ENCODE results near the gene SORL1.
"Not testable (repeated sequence)": the region's sequence is repeated elsewhere in the genome, so short reads cannot be mapped to it uniquely, and the experiment has no call there.

SORL1 gene

GRCh38 chr11:121563900-121564822 lies 112.0 kb downstream of the SORL1 start:
- DNase-seq (ENCODE audit: low spot score): no peak

- no peak for DNase-seq (ENCODE audit: low spot score)
Measured at GRCh38 chr11:121564948-121565684, 113.0 kb downstream of the SORL1 start.

GRCh38 chr11:121566279-121567168 lies 114.4 kb downstream of the SORL1 start:
- DNase-seq (ENCODE audit: low spot score): no peak

- DNase-seq (ENCODE audit: low spot score): no peak
Measured at GRCh38 chr11:121567995-121568394, 115.9 kb downstream of the SORL1 start.

GRCh38 chr11:121569332-121570299 lies 117.5 kb downstream of the SORL1 start:
- not testable (repeated sequence) for DNase-seq (ENCODE audit: low spot score)

GRCh38 chr11:121570453-121570852 lies 118.3 kb downstream of the SORL1 start:
- no peak for DNase-seq (ENCODE audit: low spot score)

- DNase-seq (ENCODE audit: low spot score): no peak
Measured at GRCh38 chr11:121571506-121571905, 119.4 kb downstream of the SORL1 start.

GRCh38 chr11:121572571-121573059 lies 120.5 kb downstream of the SORL1 start:
- DNase-seq (ENCODE audit: low spot score): no peak

GRCh38 chr11:121574801-121575200 lies 122.7 kb downstream of the SORL1 start:
- no peak for DNase-seq (ENCODE audit: low spot score)

- no peak for DNase-seq (ENCODE audit: low spot score)
Measured at GRCh38 chr11:121575250-121575962, 123.3 kb downstream of the SORL1 start.

GRCh38 chr11:121575963-121576290 lies 123.8 kb downstream of the SORL1 start:
- DNase-seq (ENCODE audit: low spot score): no peak

- no peak for DNase-seq (ENCODE audit: low spot score)
Measured at GRCh38 chr11:121576531-121576930, 124.4 kb downstream of the SORL1 start.

- no peak for DNase-seq (ENCODE audit: low spot score)
Measured at GRCh38 chr11:121577106-121577848, 125.2 kb downstream of the SORL1 start.

GRCh38 chr11:121578251-121578976 lies 126.3 kb downstream of the SORL1 start:
- no peak for DNase-seq (ENCODE audit: low spot score)

GRCh38 chr11:121580154-121580553 lies 128.0 kb downstream of the SORL1 start:
- DNase-seq (ENCODE audit: low spot score): no peak

- peak; percentile 55 for DNase-seq (ENCODE audit: low spot score)
Measured at GRCh38 chr11:121581607-121582006, 129.5 kb downstream of the SORL1 start.

- peak; percentile 41 for DNase-seq (ENCODE audit: low spot score)
Measured at GRCh38 chr11:121582296-121582695, 130.2 kb downstream of the SORL1 start.

- DNase-seq (ENCODE audit: low spot score): no peak
Measured at GRCh38 chr11:121583825-121584224, 131.7 kb downstream of the SORL1 start.

GRCh38 chr11:121586750-121587149 lies 134.6 kb downstream of the SORL1 start:
- no peak for DNase-seq (ENCODE audit: low spot score)

Data from activated CD4-positive, alpha-beta T cell treated with anti-CD3 and anti-CD28 coated beads, Interleukin-2, Interleukin-4, amounts not matched to agents 100 ng/mL and 50 ng/mL, durations not matched to agents 16 hours and 8 hours (primary cell).